Limb (tissue), 2 donors: ENCODE measurements around the gene NCAM1.
A peak's percentile ranks its signal among the peaks of the same experiment; 100 is the strongest.
"Not testable (repeated sequence)": the region's sequence is repeated elsewhere in the genome, so short reads cannot be mapped to it uniquely, and the experiment has no call there.

Experiments
- DNase-seq, 2 donors: peaks; one replicate each; pipeline ENCODE4 v3.0.0-alpha.2; 2016; ENCODE audit errors: extremely low spot score in 2 of 2

NCAM1 gene

GRCh38 chr11:113274713-113275582, 313.7 kb downstream of the NCAM1 start:
- no peak for DNase-seq

GRCh38 chr11:113275602-113276001, 314.4 kb downstream of the NCAM1 start:
- no peak for DNase-seq

GRCh38 chr11:113276466-113276865, 315.2 kb downstream of the NCAM1 start:
- no peak for DNase-seq

GRCh38 chr11:113277907-113278306, 316.7 kb downstream of the NCAM1 start:
- DNase-seq = peak in 1 of 2 donors; percentile 4

GRCh38 chr11:113278481-113278880, 317.3 kb downstream of the NCAM1 start:
- no peak for DNase-seq

GRCh38 chr11:113278925-113279324, 317.7 kb downstream of the NCAM1 start:
- DNase-seq = peak in 1 of 2 donors; percentile 17

GRCh38 chr11:113279591-113279990, 318.4 kb downstream of the NCAM1 start:
- DNase-seq = peak in 1 of 2 donors; percentile 11

- no peak for DNase-seq
Observed at GRCh38 chr11:113281052-113281725, 320.0 kb downstream of the NCAM1 start.

GRCh38 chr11:113282898-113283437, 321.7 kb downstream of the NCAM1 start:
- DNase-seq = no peak

GRCh38 chr11:113283881-113284280, 322.7 kb downstream of the NCAM1 start:
- DNase-seq = no peak

- DNase-seq = no peak
Observed at GRCh38 chr11:113286009-113286408, 324.8 kb downstream of the NCAM1 start.

GRCh38 chr11:113286509-113287497, 325.6 kb downstream of the NCAM1 start:
- DNase-seq = peak in 1 of 2 donors; percentile 43

GRCh38 chr11:113287801-113288200, 326.6 kb downstream of the NCAM1 start:
- no peak for DNase-seq

GRCh38 chr11:113288286-113288863, 327.2 kb downstream of the NCAM1 start:
- no peak for DNase-seq

- DNase-seq = peak; percentile 58 to 80
Observed at GRCh38 chr11:113289431-113290187, 328.4 kb downstream of the NCAM1 start.

GRCh38 chr11:113293936-113294335, 332.7 kb downstream of the NCAM1 start:
- DNase-seq = no peak

- DNase-seq = no peak
Observed at GRCh38 chr11:113295993-113296392, 334.8 kb downstream of the NCAM1 start.

- no peak for DNase-seq
Observed at GRCh38 chr11:113296447-113297205, 335.4 kb downstream of the NCAM1 start.

- not testable (repeated sequence) for DNase-seq
Observed at GRCh38 chr11:113298496-113298895, 337.3 kb downstream of the NCAM1 start.
